Loucy (cell line): ENCODE data around the gene ADGRG7.

Experiments
- H2AFZ ChIP-seq: fragments of 200-600 bp; sonication (generic); 2 replicates; pipeline ENCODE4 v1.6.0; 2016; ENCODE audit warnings: antibody characterized with exemption, mild to moderate bottlenecking, low read length, moderate library complexity
- H3F3A ChIP-seq: fragments of 200-600 bp; 2 replicates; pipeline ENCODE4 v1.6.0; 2016; ENCODE audit warnings: antibody characterized with exemption, low read depth, mild to moderate bottlenecking
- H3K27me3 ChIP-seq: fragments of 200-600 bp; sonication (generic); 2 replicates; pipeline ENCODE4 v1.6.1; 2014; ENCODE audit warnings: low read length, mild to moderate bottlenecking; ENCODE audit not compliant: insufficient read depth, poor library complexity, severe bottlenecking
- H3K36me3 ChIP-seq: fragments of 200-600 bp; sonication (generic); 2 replicates; pipeline ENCODE4 v1.6.1; 2016; ENCODE audit warnings: low read length; ENCODE audit not compliant: insufficient read depth
- H3K4me1 ChIP-seq: fragments of 200-600 bp; sonication (generic); 2 replicates; pipeline ENCODE4 v1.5.1; 2014; ENCODE audit warnings: low read length, mild to moderate bottlenecking; ENCODE audit not compliant: insufficient read depth, poor library complexity, severe bottlenecking
- H3K4me2 ChIP-seq: fragments of 200-600 bp; sonication (generic); 2 replicates; pipeline ENCODE4 v1.6.0; 2014; ENCODE audit warnings: antibody characterized with exemption, low read length, low read depth, mild to moderate bottlenecking; ENCODE audit not compliant: poor library complexity, severe bottlenecking
- H3K4me3 ChIP-seq: fragments of 200-600 bp; sonication (generic); 2 replicates; pipeline ENCODE4 v1.5.1; 2014; ENCODE audit warnings: low read length, mild to moderate bottlenecking, mixed read lengths; ENCODE audit not compliant: poor library complexity, severe bottlenecking
- H3K79me2 ChIP-seq: fragments of 200-600 bp; sonication (generic); 2 replicates; pipeline ENCODE4 v1.6.1; 2014; ENCODE audit warnings: low read length; ENCODE audit not compliant: insufficient read depth
- H3K9ac ChIP-seq: fragments of 200-600 bp; sonication (generic); 2 replicates; pipeline ENCODE4 v1.6.0; 2014; ENCODE audit warnings: mild to moderate bottlenecking, low read depth, low read length, moderate library complexity; ENCODE audit not compliant: poor library complexity, severe bottlenecking
- H3K9me2 ChIP-seq: fragments of 200-600 bp; sonication (generic); replicated peaks from 2 replicates; pipeline ENCODE4 v1.6.1; 2016; ENCODE audit warnings: low read depth, low read length, mixed read lengths
- H3K9me3 ChIP-seq: fragments of 200-600 bp; sonication (generic); 2 replicates; pipeline ENCODE4 v1.6.1; 2014; ENCODE audit warnings: mild to moderate bottlenecking, antibody characterized with exemption, low read length, low read depth; ENCODE audit not compliant: insufficient read depth
- H4K20me1 ChIP-seq: fragments of 200-600 bp; sonication (generic); 2 replicates; pipeline ENCODE4 v1.6.0; 2014; ENCODE audit warnings: antibody characterized with exemption, low read length, mild to moderate bottlenecking; ENCODE audit not compliant: insufficient read depth, poor library complexity, severe bottlenecking
- EZH2phosphoT487 ChIP-seq: fragments of 200-600 bp; IDR thresholded peaks from 2 replicates; pipeline ENCODE4 v1.6.1; 2018; ENCODE audit warnings: antibody characterized with exemption, mild to moderate bottlenecking, moderate library complexity, borderline replicate concordance
- TF ChIP-seq, protein P1 (sequence below): fragments of 200-600 bp; sonication (generic); conservative IDR thresholded peaks from 2 replicates; pipeline ENCODE4 v1.5.1; 2014; ENCODE audit warnings: mild to moderate bottlenecking, antibody characterized with exemption, low read length

The ADGRG7 gene

DNA sequence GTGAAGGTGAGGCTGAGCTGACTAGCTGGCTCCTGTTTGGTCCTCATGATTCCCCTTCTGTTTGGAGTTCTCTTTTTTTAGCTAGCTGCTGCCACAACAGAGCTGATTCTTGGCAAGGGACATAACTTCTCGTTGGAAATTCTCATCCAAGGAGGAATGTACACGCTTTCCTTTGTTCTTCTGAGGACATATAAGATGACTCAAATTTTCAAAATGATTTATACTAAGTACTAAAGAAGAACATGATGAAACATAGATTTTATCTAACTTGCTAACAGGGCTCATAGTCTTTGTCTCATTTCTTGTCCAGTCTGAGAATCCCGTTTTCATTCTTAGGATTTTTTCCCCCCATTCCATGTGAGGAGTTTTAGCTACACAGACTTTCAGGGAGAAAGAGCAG, 97.0 kb downstream of the ADGRG7 start:
- Histone ChIP-seq H3K9ac (no peak overlapping the region), H2AFZ (no peak overlapping the region)

DNA sequence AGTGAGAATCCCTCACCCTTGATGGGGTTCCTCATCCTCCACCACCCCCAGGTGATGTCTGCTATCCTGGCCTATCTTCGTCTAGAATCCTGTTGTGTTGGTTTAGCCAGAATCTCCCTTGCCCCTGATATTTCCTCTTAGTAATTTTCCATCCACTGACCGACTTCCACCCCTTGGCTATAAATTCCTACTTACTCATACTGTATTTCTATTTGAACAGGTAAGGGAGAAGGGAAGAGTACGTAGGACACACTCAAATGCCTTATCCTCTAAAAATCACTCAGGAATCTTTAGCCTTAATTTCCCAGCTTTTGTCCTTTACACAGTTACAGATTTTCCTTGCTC, 99.2 kb downstream of the ADGRG7 start:
- peaks cover 38% of the 10 kb centered on the region for H3K79me2 ChIP-seq
- H3K9me3 ChIP-seq: no peaks in the 10 kb centered on the region
- H3K4me2 ChIP-seq: peak overlapping the region; percentile 95
- H2AFZ ChIP-seq: peak overlapping the region; percentile 97
- peak overlapping the region; percentile 87 for H3K4me3 ChIP-seq
- H3K36me3 ChIP-seq: no peaks in the 10 kb centered on the region
- peak overlapping the region; percentile 69 for H3K9ac ChIP-seq
- H4K20me1 ChIP-seq: peaks cover 38% of the 10 kb centered on the region
- peaks cover 52% of the 10 kb centered on the region for H3K27me3 ChIP-seq
- no peaks in the 10 kb centered on the region for H3F3A ChIP-seq
- TF ChIP-seq, protein P1, sequence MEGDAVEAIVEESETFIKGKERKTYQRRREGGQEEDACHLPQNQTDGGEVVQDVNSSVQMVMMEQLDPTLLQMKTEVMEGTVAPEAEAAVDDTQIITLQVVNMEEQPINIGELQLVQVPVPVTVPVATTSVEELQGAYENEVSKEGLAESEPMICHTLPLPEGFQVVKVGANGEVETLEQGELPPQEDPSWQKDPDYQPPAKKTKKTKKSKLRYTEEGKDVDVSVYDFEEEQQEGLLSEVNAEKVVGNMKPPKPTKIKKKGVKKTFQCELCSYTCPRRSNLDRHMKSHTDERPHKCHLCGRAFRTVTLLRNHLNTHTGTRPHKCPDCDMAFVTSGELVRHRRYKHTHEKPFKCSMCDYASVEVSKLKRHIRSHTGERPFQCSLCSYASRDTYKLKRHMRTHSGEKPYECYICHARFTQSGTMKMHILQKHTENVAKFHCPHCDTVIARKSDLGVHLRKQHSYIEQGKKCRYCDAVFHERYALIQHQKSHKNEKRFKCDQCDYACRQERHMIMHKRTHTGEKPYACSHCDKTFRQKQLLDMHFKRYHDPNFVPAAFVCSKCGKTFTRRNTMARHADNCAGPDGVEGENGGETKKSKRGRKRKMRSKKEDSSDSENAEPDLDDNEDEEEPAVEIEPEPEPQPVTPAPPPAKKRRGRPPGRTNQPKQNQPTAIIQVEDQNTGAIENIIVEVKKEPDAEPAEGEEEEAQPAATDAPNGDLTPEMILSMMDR: no peak
- TF ChIP-seq EZH2phosphoT487: no peak
- no peaks in the 10 kb centered on the region; the same call in 1 of the 2 replicates for H3K9me2 ChIP-seq
- H3K4me1 ChIP-seq: peaks cover 36% of the 10 kb centered on the region

More for the DNA sequence above, 97.0 kb downstream of the ADGRG7 start:
- H3K4me1 ChIP-seq: peaks cover 14% of the 10 kb centered on the region
- H3K9me3 ChIP-seq: no peaks in the 10 kb centered on the region
- peaks cover 16% of the 10 kb centered on the region for H3K79me2 ChIP-seq
- H3K36me3 ChIP-seq: no peaks in the 10 kb centered on the region
- no peak overlapping the region for H3K4me3 ChIP-seq
- H4K20me1 ChIP-seq: peaks cover 15% of the 10 kb centered on the region
- TF ChIP-seq, protein P1: no peak
- TF ChIP-seq EZH2phosphoT487: no peak
- no peaks in the 10 kb centered on the region; the same call in 1 of the 2 replicates for H3K9me2 ChIP-seq
- no peak overlapping the region for H3K4me2 ChIP-seq
- no peaks in the 10 kb centered on the region for H3F3A ChIP-seq
- H3K27me3 ChIP-seq: peaks cover 73% of the 10 kb centered on the region

DNA sequence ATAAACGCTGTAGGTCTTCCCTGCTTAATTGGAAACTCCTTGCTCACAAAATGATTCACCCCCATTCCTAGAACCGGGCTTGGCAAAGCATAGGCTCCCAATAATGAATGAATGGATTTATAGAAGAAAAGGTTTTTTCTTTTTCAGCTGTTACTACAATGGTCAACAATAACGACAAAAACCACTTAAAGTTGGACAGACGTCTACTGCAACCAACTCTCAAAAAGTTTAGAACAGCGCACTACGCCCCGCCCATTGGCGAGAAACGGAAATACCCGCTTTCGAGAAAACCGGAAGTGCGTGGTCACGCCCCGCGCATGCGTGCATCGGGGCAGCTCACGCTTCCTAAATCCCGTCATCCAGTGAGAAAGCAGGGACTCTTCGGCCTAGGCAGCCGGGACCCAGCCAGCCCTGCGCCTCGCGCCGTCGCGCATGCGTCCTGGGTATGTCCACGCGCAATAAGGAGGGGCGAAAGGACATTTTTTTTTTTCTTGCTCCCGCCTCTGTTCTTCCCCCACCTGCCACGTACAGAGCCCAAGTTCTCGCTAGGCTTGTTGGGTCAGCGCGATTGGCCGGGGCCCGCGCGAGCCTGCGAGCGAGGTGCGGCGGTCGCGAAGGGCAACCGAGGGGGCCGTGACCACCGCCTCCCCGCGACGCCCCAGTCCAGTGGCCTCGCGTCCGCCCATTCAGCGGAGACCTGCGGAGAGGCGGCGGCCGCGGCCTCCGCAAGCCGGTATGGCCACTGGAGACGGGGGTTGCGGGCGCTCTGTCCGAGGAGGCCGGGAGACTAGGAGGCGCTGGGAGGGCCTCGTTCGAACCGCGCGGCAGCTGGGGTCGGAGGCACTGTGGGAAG, 99.8 kb downstream of the ADGRG7 start, which contains the start of gene TFG:
TSS of gene TFG (plus strand) at position 506 of the 853 bp plus-strand sequence. CDS start 4,192 bp downstream, outside the sequence.
- H3K4me1 ChIP-seq: peaks cover 37% of the 10 kb centered on the region
- peaks cover 44% of the 10 kb centered on the region for H4K20me1 ChIP-seq
- H2AFZ ChIP-seq: peak within 1 kb of the TSS; percentile 97
- no peaks in the 10 kb centered on the region for H3F3A ChIP-seq
- H3K9me3 ChIP-seq: no peaks in the 10 kb centered on the region
- H3K27me3 ChIP-seq: peaks cover 46% of the 10 kb centered on the region
- H3K9me2 ChIP-seq: no peaks in the 10 kb centered on the region; the same call in 1 of the 2 replicates
- peaks cover 44% of the 10 kb centered on the region for H3K79me2 ChIP-seq
- peak within 1 kb of the TSS; percentile 95 for H3K4me2 ChIP-seq
- H3K9ac ChIP-seq: peak within 1 kb of the TSS; percentile 84
- peak within 1 kb of the TSS; percentile 91 for H3K4me3 ChIP-seq
- TF ChIP-seq, protein P1: no peak
- no peak for TF ChIP-seq EZH2phosphoT487
- no peaks in the 10 kb centered on the region; the same call in 1 of the 2 replicates for H3K36me3 ChIP-seq
